B cell (primary cell): ENCODE measurements around the gene SPRYD3. TPM values are rescaled to one million over a fixed set of nuclear protein-coding genes. Genes with fewer than 3 reads are reported as not detected.

ENCODE experiments used
- ATAC-seq: fragments of 200-7000 bp; cut with Tn5 transposase; one replicate; pipeline ENCODE4 v1.10.0; 2021; ENCODE audit warnings: low read depth, mild to moderate bottlenecking, moderate number of reproducible peaks, moderate library complexity
- CTCF ChIA-PET: fragments of 350-600 bp; sonication (Branson Sonifier 250); formaldehyde crosslinking; loops from one replicate; lab custom pipeline; 2021; ENCODE audit warnings: antibody characterized with exemption, inconsistent platforms; lab: Charles Lee
- POLR2A ChIA-PET: fragments of 350-600 bp; sonication (Branson Sonifier 250); formaldehyde crosslinking; loops from one replicate; lab custom pipeline; 2021; ENCODE audit warnings: antibody characterized with exemption; lab: Charles Lee
- DNase-seq: peaks from one replicate; pipeline ENCODE4 v3.0.0; 2013
- H2AFZ ChIP-seq: 2 replicates; pipeline ENCODE4 v1.6.1; 2012; ENCODE audit warnings: mild to moderate bottlenecking, low read depth, low read length; ENCODE audit not compliant: insufficient read depth, poor library complexity, severe bottlenecking
- H3K27ac ChIP-seq, 2 donors: 1 replicate in 1 of 2; 2 replicates in 1 of 2; pipeline ENCODE4 v1.5.1; 2012 to 2013; ENCODE audit warnings: low read length in 2 of 2, mild to moderate bottlenecking in 2 of 2, moderate library complexity in 1 of 2
- H3K27me3 ChIP-seq, 4 experiments: fragments of 200-600 bp in 1 of 4; sonication (generic) in 1 of 4; replicated peaks in 1 of 4; 1 replicate in 2 of 4; 2 replicates in 2 of 4; pipeline versions ENCODE4 v1.6.1 to v1.7.0; 2013 to 2016; ENCODE audit warnings: low read length in 3 of 4, mild to moderate bottlenecking in 2 of 4, mixed read lengths in 1 of 4, moderate library complexity in 1 of 4; ENCODE audit not compliant: insufficient read depth in 4 of 4, control insufficient read depth in 3 of 4; ENCODE audit errors: control extremely low read depth in 1 of 4
- H3K36me3 ChIP-seq, 2 experiments: replicated peaks in 1 of 2; 1 replicate in 1 of 2; 2 replicates in 1 of 2; pipeline versions ENCODE4 v1.6.1 to v1.7.1; 2013; ENCODE audit warnings: low read length in 1 of 2; ENCODE audit not compliant: insufficient read depth in 2 of 2, control insufficient read depth in 1 of 2; ENCODE audit errors: control extremely low read depth in 1 of 2, extremely low read depth in 1 of 2
- H3K4me1 ChIP-seq, 2 donors: fragments of 200-600 bp in 1 of 2; sonication (generic) in 1 of 2; 1 replicate in 1 of 2; 2 replicates in 1 of 2; pipeline versions ENCODE4 v1.5.1 to v1.6.1; 2013 to 2017; ENCODE audit warnings: low read length in 2 of 2; ENCODE audit not compliant: control insufficient read depth in 2 of 2, insufficient read depth in 2 of 2
- H3K4me2 ChIP-seq: replicated peaks from 2 replicates; pipeline ENCODE3; 2012; ENCODE audit warnings: mild to moderate bottlenecking, low read depth, low read length; ENCODE audit not compliant: poor library complexity, severe bottlenecking
- H3K4me3 ChIP-seq, 5 experiments: fragments of 200-600 bp in 1 of 5; sonication (generic) in 1 of 5; 1 replicate in 3 of 5; 2 replicates in 2 of 5; pipeline versions ENCODE4 v1.5.1 to v1.7.0; 2011 to 2016; ENCODE audit warnings: low read length in 4 of 5, mild to moderate bottlenecking in 4 of 5, low read depth in 2 of 5, control low read depth in 1 of 5, moderate library complexity in 1 of 5; ENCODE audit not compliant: insufficient read depth in 1 of 5; ENCODE audit errors: control extremely low read depth in 1 of 5, extremely low read depth in 1 of 5
- H3K79me2 ChIP-seq: fragments of 200-600 bp; sonication (generic); one replicate; pipeline ENCODE4 v1.6.0; 2016; ENCODE audit warnings: low read length; ENCODE audit not compliant: control insufficient read depth, insufficient read depth
- H3K9ac ChIP-seq: fragments of 200-600 bp; sonication (generic); 2 replicates; pipeline ENCODE4 v1.6.1; 2017; ENCODE audit warnings: mild to moderate bottlenecking, low read length, moderate library complexity
- H3K9me3 ChIP-seq, 3 donors: one replicate each; pipeline versions ENCODE4 v1.6.1 to v1.7.1; 2013; ENCODE audit warnings: low read length in 2 of 3; ENCODE audit not compliant: control insufficient read depth in 2 of 3, insufficient read depth in 1 of 3; ENCODE audit errors: control extremely low read depth in 1 of 3
- H4K20me1 ChIP-seq: 2 replicates; pipeline ENCODE4 v1.6.0; 2012; ENCODE audit warnings: mild to moderate bottlenecking, low read length; ENCODE audit not compliant: insufficient read depth, control insufficient read depth, poor library complexity, severe bottlenecking
- H3K27ac Mint-ChIP-seq: one replicate; pipeline ENCODE4 v1.8.0; 2021; ENCODE audit warnings: mixed read lengths
- H3K27me3 Mint-ChIP-seq: one replicate; pipeline ENCODE4 v1.8.0; 2021; ENCODE audit warnings: mixed read lengths
- H3K4me1 Mint-ChIP-seq: one replicate; pipeline ENCODE4 v1.8.0; 2021; ENCODE audit warnings: mixed read lengths
- H3K4me3 Mint-ChIP-seq: one replicate; pipeline ENCODE4 v1.8.0; 2021; ENCODE audit warnings: mixed read lengths
- H3K9me3 Mint-ChIP-seq: one replicate; pipeline ENCODE4 v1.8.0; 2022; ENCODE audit warnings: mixed read lengths; ENCODE audit not compliant: insufficient read depth
- CTCF ChIP-seq: fragments of 200-600 bp; IDR thresholded peaks from one replicate; pipeline ENCODE4 v1.8.0; 2022; ENCODE audit warnings: antibody characterized with exemption, mild to moderate bottlenecking
- EZH2 ChIP-seq: IDR thresholded peaks from 2 replicates; pipeline ENCODE4 v1.6.1; 2012; ENCODE audit warnings: borderline replicate concordance, low read depth, mild to moderate bottlenecking, moderate library complexity, low read length; ENCODE audit not compliant: insufficient read depth, poor library complexity, severe bottlenecking
- WGBS: methylation state at CpG from one replicate; pipeline ENCODE4 v1.1.5; 2013; ENCODE audit warnings: missing lambda C conversion rate; ENCODE audit not compliant: insufficient coverage; 5-methylcytosine and 5-hydroxymethylcytosine counted together
- intact Hi-C: fragments of 100-400 bp; cut with micrococcal nuclease; formaldehyde crosslinking; loops from one replicate; pipeline ENCODE4 v1.10.0; 2022
- polyA plus RNA-seq: library from polyadenylated mRNA; depleted of rRNA; stranded (reverse); fragments of >200 nt; gene quantifications from 2 replicates; pipeline ENCODE4 v1.2.3, GENCODE V29; 2012
- total RNA-seq, 2 donors: library from RNA; stranded (reverse); fragments of 120-200 nt in 1 of 2; gene quantifications; 1 replicate in 1 of 2; 2 replicates in 1 of 2; pipeline versions ENCODE4 v1.2.3 to v1.2.4, GENCODE V29; 2013 to 2022

SPRYD3 gene
- total and polyA plus RNA-seq, 2 donors (not counting 1 experiment from before 2014, with no cell fraction given): 15.9 to 43.3 TPM

- 97% methylated on average over 4 of the region's 10 CpGs for WGBS
- ATAC-seq (no peak), DNase-seq (peak; percentile 35)
- peak overlapping the region; percentile 69 for H3K4me3 Mint-ChIP-seq
- Histone ChIP-seq H3K4me1 (peaks cover 13 to 17% of the 10 kb centered on the region in 2 donors), H2AFZ (peak overlapping the region; percentile 94), H3K36me3 (no peaks in the 10 kb centered on the region), H3K79me2 (no peaks in the 10 kb centered on the region), H3K9me3 (no peaks in the 10 kb centered on the region), H3K4me3 (peak overlapping the region in 3 of 5 experiments; percentile 47 to 59 (median 55)), H3K4me2 (peak overlapping the region; percentile 91), H3K27ac (peak overlapping the region; percentile 38 to 65), H3K9ac (peak overlapping the region; percentile 70), H3K27me3 (peaks cover 0 to 2% (median 0%) of the 10 kb centered on the region in 4 experiments), H4K20me1 (no peaks in the 10 kb centered on the region)
- H3K27me3 Mint-ChIP-seq: no peaks in the 10 kb centered on the region
- H3K9me3 Mint-ChIP-seq: no peaks in the 10 kb centered on the region
- ChIA-PET POLR2A (interaction anchor here (0.9 to 1.2 kb wide), 2 partner anchors 42 to 208 kb away, joined by 3 to 4 read pairs; partner anchors contain the start of gene EIF4B), CTCF (interaction anchor here (1.0 to 3.2 kb wide), 5 partner anchors 9 to 51 kb away, joined by 3 to 17 read pairs (median 7); no protein-coding TSS in a partner anchor)
- H3K27ac Mint-ChIP-seq: peak overlapping the region; percentile 79
- intact Hi-C loops: no loop called here
- peaks cover 9% of the 10 kb centered on the region for H3K4me1 Mint-ChIP-seq
- TF ChIP-seq EZH2: no peak
- TF ChIP-seq CTCF: no peak
Observed at GRCh38 chr12:53048033-53048779, 31.0 kb downstream of the SPRYD3 start.
